ENCODE results near the gene NDUFB8. TPM values are rescaled to one million over a fixed set of nuclear protein-coding genes. Genes with fewer than 3 reads are reported as not detected.

The NDUFB8 gene
- total RNA-seq, 1 experiment from 2014 or later = 297 TPM

GRCh38 chr10:100568912-100569311, 39.2 kb upstream of the NDUFB8 start:
- peaks cover 30% of the 10 kb centered on the region for H3K27me3 ChIP-seq (replicated peaks; ENCODE audit: insufficient read depth, low read depth, low read length, poor library complexity)
- no peak for DNase-seq (ENCODE audit: low spot score)
- no peak overlapping the region for H3K4me3 ChIP-seq (ENCODE audit: low read depth, low read length, poor library complexity, severe bottlenecking)

DNA sequence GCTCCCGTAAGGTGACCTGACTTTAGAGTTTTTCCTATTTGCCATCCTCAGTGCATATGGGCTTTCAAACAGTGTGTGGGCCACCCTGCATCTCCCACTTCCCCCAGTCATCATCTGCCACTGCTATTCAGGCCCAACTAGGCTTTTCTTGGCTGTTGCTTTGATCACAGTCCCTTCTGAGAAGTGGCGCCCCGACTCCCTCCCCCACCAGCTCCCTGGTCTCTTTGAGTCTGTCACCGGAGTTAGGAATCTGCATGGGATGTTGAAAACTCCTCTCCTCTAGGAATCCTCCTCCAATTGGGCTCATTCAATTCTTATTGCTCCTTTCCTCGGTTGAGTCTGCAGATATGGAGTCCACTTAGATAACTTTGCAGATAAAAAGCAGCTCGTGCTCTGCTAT, 38.2 kb upstream of the NDUFB8 start:
- CTCF ChIA-PET = interaction anchor here (0.6 to 1.0 kb wide), 4 partner anchors 311 to 1062 kb away, joined by 3 to 6 read pairs (median 4); no protein-coding TSS in a partner anchor
- POLR2A ChIA-PET (ENCODE audit: low non-redundant PET) = interaction anchor here (0.7 kb wide), 1 partner anchor 46 kb away, joined by 7 read pairs; no protein-coding TSS in a partner anchor
- H3K27ac ChIP-seq (ENCODE audit: low read depth, low read length, poor library complexity, severe bottlenecking) = no peak overlapping the region
- H3K36me3 ChIP-seq (ENCODE audit: insufficient read depth, low read length, poor library complexity, severe bottlenecking) = no peaks in the 10 kb centered on the region
- TF ChIP-seq EZH2 (IDR thresholded peaks at IDR 0.05; ENCODE audit: borderline replicate concordance, low read depth, low read length, poor library complexity, severe bottlenecking) = no peak
- TF ChIP-seq, protein P1, sequence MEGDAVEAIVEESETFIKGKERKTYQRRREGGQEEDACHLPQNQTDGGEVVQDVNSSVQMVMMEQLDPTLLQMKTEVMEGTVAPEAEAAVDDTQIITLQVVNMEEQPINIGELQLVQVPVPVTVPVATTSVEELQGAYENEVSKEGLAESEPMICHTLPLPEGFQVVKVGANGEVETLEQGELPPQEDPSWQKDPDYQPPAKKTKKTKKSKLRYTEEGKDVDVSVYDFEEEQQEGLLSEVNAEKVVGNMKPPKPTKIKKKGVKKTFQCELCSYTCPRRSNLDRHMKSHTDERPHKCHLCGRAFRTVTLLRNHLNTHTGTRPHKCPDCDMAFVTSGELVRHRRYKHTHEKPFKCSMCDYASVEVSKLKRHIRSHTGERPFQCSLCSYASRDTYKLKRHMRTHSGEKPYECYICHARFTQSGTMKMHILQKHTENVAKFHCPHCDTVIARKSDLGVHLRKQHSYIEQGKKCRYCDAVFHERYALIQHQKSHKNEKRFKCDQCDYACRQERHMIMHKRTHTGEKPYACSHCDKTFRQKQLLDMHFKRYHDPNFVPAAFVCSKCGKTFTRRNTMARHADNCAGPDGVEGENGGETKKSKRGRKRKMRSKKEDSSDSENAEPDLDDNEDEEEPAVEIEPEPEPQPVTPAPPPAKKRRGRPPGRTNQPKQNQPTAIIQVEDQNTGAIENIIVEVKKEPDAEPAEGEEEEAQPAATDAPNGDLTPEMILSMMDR (conservative IDR thresholded peaks at IDR 0.05; ENCODE audit: low read depth, low read length) = no peak
- intact Hi-C loops (cut with micrococcal nuclease; ENCODE audit: unreplicated experiment) = no loop called here
- no peaks in the 10 kb centered on the region for H3K9me3 ChIP-seq (ENCODE audit: low read depth, low read length, poor library complexity, severe bottlenecking)
- H3K27me3 ChIP-seq (replicated peaks; ENCODE audit: insufficient read depth, low read depth, low read length, poor library complexity) = peaks cover 31% of the 10 kb centered on the region
- peaks cover 1% of the 10 kb centered on the region for H3K4me1 ChIP-seq (ENCODE audit: insufficient read depth, low read length, poor library complexity, severe bottlenecking)
- DNase-seq (ENCODE audit: low spot score) = no peak
- H3K4me3 ChIP-seq (ENCODE audit: low read depth, low read length, poor library complexity, severe bottlenecking) = no peak overlapping the region
- no TSS peak for BruUV-seq (replicated peaks)

More at GRCh38 chr10:100568912-100569311, 39.2 kb upstream of the NDUFB8 start:
- Histone ChIP-seq H3K36me3 (ENCODE audit: insufficient read depth, low read length, poor library complexity, severe bottlenecking) (no peaks in the 10 kb centered on the region), H3K9me3 (ENCODE audit: low read depth, low read length, poor library complexity, severe bottlenecking) (no peaks in the 10 kb centered on the region), H3K27ac (ENCODE audit: low read depth, low read length, poor library complexity, severe bottlenecking) (no peak overlapping the region), H3K4me1 (ENCODE audit: insufficient read depth, low read length, poor library complexity, severe bottlenecking) (no peaks in the 10 kb centered on the region)
- BruUV-seq (replicated peaks) = no TSS peak
- intact Hi-C loops (cut with micrococcal nuclease; ENCODE audit: unreplicated experiment) = no loop called here
- TF ChIP-seq, protein P1 (conservative IDR thresholded peaks at IDR 0.05; ENCODE audit: low read depth, low read length) = no peak
- no peak for TF ChIP-seq EZH2 (IDR thresholded peaks at IDR 0.05; ENCODE audit: borderline replicate concordance, low read depth, low read length, poor library complexity, severe bottlenecking)
- ChIA-PET POLR2A (ENCODE audit: low non-redundant PET) (no interaction called here), CTCF (no interaction called here)

GRCh38 chr10:100567249-100567648, 37.6 kb upstream of the NDUFB8 start:
- no peak overlapping the region for H3K27ac ChIP-seq (ENCODE audit: low read depth, low read length, poor library complexity, severe bottlenecking)
- no peak overlapping the region for H3K4me3 ChIP-seq (ENCODE audit: low read depth, low read length, poor library complexity, severe bottlenecking)
- ChIA-PET POLR2A (ENCODE audit: low non-redundant PET) (no interaction called here), CTCF (interaction anchor here (0.5 to 0.6 kb wide), 2 partner anchors 103 to 534 kb away, joined by 3 to 4 read pairs; no protein-coding TSS in a partner anchor)
- no peak for TF ChIP-seq EZH2 (IDR thresholded peaks at IDR 0.05; ENCODE audit: borderline replicate concordance, low read depth, low read length, poor library complexity, severe bottlenecking)
- TF ChIP-seq, protein P1 (conservative IDR thresholded peaks at IDR 0.05; ENCODE audit: low read depth, low read length) = no peak
- intact Hi-C loops (cut with micrococcal nuclease; ENCODE audit: unreplicated experiment) = no loop called here
- no peaks in the 10 kb centered on the region for H3K9me3 ChIP-seq (ENCODE audit: low read depth, low read length, poor library complexity, severe bottlenecking)
- H3K4me1 ChIP-seq (ENCODE audit: insufficient read depth, low read length, poor library complexity, severe bottlenecking) = peaks cover 7% of the 10 kb centered on the region
- no peaks in the 10 kb centered on the region for H3K36me3 ChIP-seq (ENCODE audit: insufficient read depth, low read length, poor library complexity, severe bottlenecking)
- H3K27me3 ChIP-seq (replicated peaks; ENCODE audit: insufficient read depth, low read depth, low read length, poor library complexity) = peaks cover 36% of the 10 kb centered on the region
- no peak for DNase-seq (ENCODE audit: low spot score)
- no TSS peak for BruUV-seq (replicated peaks)
